ENCODE data around the gene ZNF497. TPM values are rescaled to one million over a fixed set of nuclear protein-coding genes. Genes with fewer than 3 reads are reported as not detected.
A peak's percentile ranks its signal among the peaks of the same experiment; 100 is the strongest.
"Not testable (repeated sequence)": the region's sequence is repeated elsewhere in the genome, so short reads cannot be mapped to it uniquely, and the experiment has no call there.

ZNF497 gene
- total RNA-seq, 6 donors from 2014 or later, result 1.5 to 15.7 (median 4.0) TPM

DNA sequence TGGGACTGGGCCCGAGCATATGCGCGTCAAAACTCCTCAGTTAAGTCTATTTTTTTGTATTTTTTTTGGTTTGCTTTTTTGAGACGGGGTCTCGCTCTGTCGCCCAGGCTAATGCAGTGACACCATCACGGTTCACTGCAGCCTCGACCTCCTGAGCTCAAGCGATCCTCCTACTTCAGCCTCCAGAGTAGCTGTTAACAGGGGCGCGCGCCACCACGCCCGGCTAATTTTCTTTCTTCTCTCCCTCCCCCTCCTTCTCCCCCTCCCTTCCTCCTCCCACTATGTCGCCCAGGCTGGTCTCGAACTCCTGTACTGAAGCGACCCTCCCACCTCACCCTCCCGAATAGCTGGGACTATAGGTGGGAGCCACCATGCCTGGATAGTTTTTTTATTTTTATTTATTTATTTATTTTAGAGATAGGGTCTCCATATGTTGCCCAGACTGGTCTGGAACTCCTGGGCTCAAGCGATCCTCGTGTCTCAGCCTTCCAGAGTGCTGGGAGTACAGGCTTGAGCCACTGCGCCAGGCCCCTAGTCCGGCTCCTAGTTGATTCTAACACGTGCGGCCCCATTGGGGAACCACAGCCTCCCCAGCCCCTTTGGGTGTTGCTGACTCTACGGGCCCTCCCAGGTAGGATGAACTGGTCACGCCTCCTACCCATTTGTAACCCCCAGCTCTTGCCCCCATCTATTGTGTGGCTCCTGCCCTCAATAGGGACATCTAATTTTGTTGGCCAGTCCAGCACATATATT is 19.1 kb upstream of the ZNF497 start:
- peak overlapping the region; percentile 87 to 92 (median 89) for H3K27ac ChIP-seq
- H3K9me3 ChIP-seq, result no peaks in the 10 kb centered on the region
- ATAC-seq (ENCODE audit: low FRiP score in 2 of 2) (no peak), DNase-seq (no peak)
- WGBS, 2 donors, result 26 to 30% methylated on average over 26 of the region's 26 CpGs
- no peaks in the 10 kb centered on the region for H3K27me3 ChIP-seq
- no peaks in the 10 kb centered on the region for H3K36me3 ChIP-seq
- peak overlapping the region; percentile 57 to 86 (median 74) for H3K4me3 ChIP-seq
- H3K4me1 ChIP-seq, result peaks cover 27 to 46% (median 30%) of the 10 kb centered on the region in 4 donors
- TF ChIP-seq POLR2A (IDR thresholded peaks at IDR 0.05), result peak in 1 of 4 donors; percentile 11
- TF ChIP-seq, protein P1, sequence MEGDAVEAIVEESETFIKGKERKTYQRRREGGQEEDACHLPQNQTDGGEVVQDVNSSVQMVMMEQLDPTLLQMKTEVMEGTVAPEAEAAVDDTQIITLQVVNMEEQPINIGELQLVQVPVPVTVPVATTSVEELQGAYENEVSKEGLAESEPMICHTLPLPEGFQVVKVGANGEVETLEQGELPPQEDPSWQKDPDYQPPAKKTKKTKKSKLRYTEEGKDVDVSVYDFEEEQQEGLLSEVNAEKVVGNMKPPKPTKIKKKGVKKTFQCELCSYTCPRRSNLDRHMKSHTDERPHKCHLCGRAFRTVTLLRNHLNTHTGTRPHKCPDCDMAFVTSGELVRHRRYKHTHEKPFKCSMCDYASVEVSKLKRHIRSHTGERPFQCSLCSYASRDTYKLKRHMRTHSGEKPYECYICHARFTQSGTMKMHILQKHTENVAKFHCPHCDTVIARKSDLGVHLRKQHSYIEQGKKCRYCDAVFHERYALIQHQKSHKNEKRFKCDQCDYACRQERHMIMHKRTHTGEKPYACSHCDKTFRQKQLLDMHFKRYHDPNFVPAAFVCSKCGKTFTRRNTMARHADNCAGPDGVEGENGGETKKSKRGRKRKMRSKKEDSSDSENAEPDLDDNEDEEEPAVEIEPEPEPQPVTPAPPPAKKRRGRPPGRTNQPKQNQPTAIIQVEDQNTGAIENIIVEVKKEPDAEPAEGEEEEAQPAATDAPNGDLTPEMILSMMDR (IDR thresholded peaks at IDR 0.05), result no peak
- TF ChIP-seq EP300 (IDR thresholded peaks at IDR 0.05), result no peak
- no peak for TF ChIP-seq POLR2AphosphoS5 (IDR thresholded peaks at IDR 0.05)

GRCh38 chr19:58380662-58381459 is 18.3 kb upstream of the ZNF497 start, which contains the start of gene ZNF837:
TSS of gene ZNF837 (minus strand) at chr19:58381030. CDS start at chr19:58369332, 11,698 bp downstream.
- peak; percentile 81 to 87 for TF ChIP-seq POLR2AphosphoS5 (IDR thresholded peaks at IDR 0.05)
- TF ChIP-seq POLR2A (IDR thresholded peaks at IDR 0.05), result peak; percentile 69 to 96 (median 82)
- TF ChIP-seq, protein P1 (IDR thresholded peaks at IDR 0.05), result peak in 5 of 6 experiments; percentile 9 to 59 (median 50)
- peak in 1 of 4 donors; percentile 26 for TF ChIP-seq EP300 (IDR thresholded peaks at IDR 0.05)
- no peaks in the 10 kb centered on the region for H3K36me3 ChIP-seq
- 0% methylated on average over 24 to 53 of the region's 83 CpGs for WGBS, 2 donors
- peak; percentile 98 to 100 for DNase-seq
- H3K4me1 ChIP-seq, result peaks cover 22 to 38% (median 25%) of the 10 kb centered on the region in 4 donors
- no peaks in the 10 kb centered on the region for H3K27me3 ChIP-seq
- peak within 1 kb of the TSS; percentile 87 to 92 (median 89) for H3K27ac ChIP-seq
- peak within 1 kb of the TSS; percentile 57 to 91 (median 82) for H3K4me3 ChIP-seq
- no peaks in the 10 kb centered on the region for H3K9me3 ChIP-seq
- peak; percentile 97 for ATAC-seq (ENCODE audit: low FRiP score in 2 of 2)

DNA sequence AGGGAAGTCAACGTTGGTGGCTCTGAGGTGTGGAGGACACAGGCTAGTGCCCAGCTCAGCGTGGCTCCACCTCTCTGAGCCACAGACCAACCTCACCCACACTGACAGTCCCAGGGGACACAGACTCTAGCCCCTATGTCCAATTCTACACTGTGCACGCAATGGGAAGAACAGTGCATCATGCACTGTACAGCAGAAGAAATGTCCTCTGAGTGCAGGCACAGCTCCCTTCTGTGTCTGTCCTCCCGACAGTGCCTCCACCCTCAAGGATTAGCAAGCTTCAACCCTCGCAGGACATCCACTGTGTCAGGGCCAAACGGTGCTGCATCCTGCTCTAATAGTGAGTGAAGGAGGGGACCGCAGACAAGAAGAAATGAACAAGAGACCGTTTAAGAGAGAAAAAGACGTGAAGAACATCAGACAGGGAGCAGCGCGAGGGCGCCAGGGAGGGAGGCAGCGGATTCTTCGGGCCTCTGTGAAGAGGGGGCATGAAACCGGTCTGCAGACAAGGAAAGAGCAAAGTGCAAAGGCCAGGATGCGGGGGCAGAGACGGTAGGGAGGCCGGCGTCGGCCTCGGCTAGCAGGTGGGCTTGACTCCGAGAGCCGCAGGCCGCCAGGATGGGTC is 17.6 kb upstream of the ZNF497 start:
- 8% methylated on average over 23 to 24 of the region's 24 CpGs for WGBS, 2 donors
- Histone ChIP-seq H3K36me3 (no peaks in the 10 kb centered on the region), H3K4me3 (peak overlapping the region; percentile 57 to 91 (median 82)), H3K27ac (peak overlapping the region; percentile 87 to 92 (median 89)), H3K4me1 (peaks cover 16 to 31% (median 18%) of the 10 kb centered on the region in 4 donors), H3K27me3 (no peaks in the 10 kb centered on the region), H3K9me3 (no peaks in the 10 kb centered on the region)
- ATAC-seq (ENCODE audit: low FRiP score in 2 of 2) (no peak), DNase-seq (no peak)
- no peak for TF ChIP-seq EP300 (IDR thresholded peaks at IDR 0.05)
- no peak for TF ChIP-seq POLR2A (IDR thresholded peaks at IDR 0.05)
- TF ChIP-seq, protein P1 (IDR thresholded peaks at IDR 0.05), result no peak
- TF ChIP-seq POLR2AphosphoS5 (IDR thresholded peaks at IDR 0.05), result no peak

- no peak overlapping the region for H3K27ac ChIP-seq
- TF ChIP-seq POLR2AphosphoS5 (IDR thresholded peaks at IDR 0.05) (no peak), POLR2A (IDR thresholded peaks at IDR 0.05) (no peak), EP300 (IDR thresholded peaks at IDR 0.05) (no peak)
- TF ChIP-seq, protein P1 (IDR thresholded peaks at IDR 0.05), result no peak
- H3K4me1 ChIP-seq, result peaks cover 16 to 30% (median 18%) of the 10 kb centered on the region in 4 donors
- H3K4me3 ChIP-seq, result no peak overlapping the region
- 95 to 97% methylated on average over 4 to 6 of the region's 6 CpGs for WGBS, 2 donors
- DNase-seq (no peak), ATAC-seq (ENCODE audit: low FRiP score in 2 of 2) (no peak)
- H3K27me3 ChIP-seq, result no peaks in the 10 kb centered on the region
- no peaks in the 10 kb centered on the region for H3K36me3 ChIP-seq
- no peaks in the 10 kb centered on the region for H3K9me3 ChIP-seq
Measured at GRCh38 chr19:58379246-58379645, 16.7 kb upstream of the ZNF497 start.

GRCh38 chr19:58376724-58377123 is 14.2 kb upstream of the ZNF497 start:
- peaks cover 10 to 30% (median 25%) of the 10 kb centered on the region in 4 donors for H3K4me1 ChIP-seq
- ATAC-seq (ENCODE audit: low FRiP score in 2 of 2); H3K27me3 ChIP-seq; H3K4me3 ChIP-seq; DNase-seq; H3K27ac ChIP-seq; H3K9me3 ChIP-seq; H3K36me3 ChIP-seq: not testable (repeated sequence)
- WGBS, 2 donors, result 89 to 90% methylated on average over 7 of the region's 7 CpGs

Data from upper lobe of left lung (tissue), 6 donors.